ENCODE data around the gene ARHGAP24.
"Not testable (repeated sequence)": the region's sequence is repeated elsewhere in the genome, so short reads cannot be mapped to it uniquely, and the experiment has no call there.

Gene ARHGAP24

DNA sequence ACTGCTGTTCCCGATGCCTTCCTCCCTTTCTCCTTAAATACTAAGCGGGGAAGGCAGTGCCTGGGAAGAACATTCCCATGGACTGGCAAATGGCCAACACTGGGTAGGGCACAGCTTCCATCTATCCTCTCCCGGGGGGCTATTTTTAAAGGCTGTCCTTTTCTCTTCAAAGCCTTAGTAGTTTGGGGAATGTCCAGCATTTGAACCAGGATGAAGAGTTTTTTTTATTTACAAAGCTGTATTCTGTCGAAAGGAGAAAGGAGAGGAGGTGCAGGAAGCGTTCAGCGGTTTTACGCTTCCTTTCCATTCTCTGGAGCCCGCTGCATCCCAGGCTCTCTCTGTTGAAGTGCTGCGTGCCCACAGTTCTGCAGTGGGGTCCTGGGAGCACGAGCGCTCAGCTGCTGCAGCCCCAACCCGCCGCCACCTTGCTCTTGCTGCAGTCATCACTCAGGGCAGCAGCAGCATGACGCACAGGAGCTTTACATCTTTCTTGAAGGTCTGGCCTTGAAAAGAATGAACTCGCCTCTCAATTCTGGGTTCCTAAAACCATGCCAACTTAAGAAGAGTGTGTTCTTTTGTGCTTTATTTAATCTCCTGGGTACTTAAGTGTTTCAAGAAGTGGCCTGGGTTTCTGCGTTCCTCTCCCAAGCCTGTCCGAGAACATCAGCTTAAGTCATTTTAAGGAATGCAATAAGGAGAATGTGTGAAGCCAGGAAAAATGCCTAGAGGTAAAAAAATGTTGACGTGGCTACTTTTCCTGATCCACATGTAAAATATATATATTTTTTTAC lies 457.7 kb downstream of the ARHGAP24 start:
- no peak for DNase-seq

DNA sequence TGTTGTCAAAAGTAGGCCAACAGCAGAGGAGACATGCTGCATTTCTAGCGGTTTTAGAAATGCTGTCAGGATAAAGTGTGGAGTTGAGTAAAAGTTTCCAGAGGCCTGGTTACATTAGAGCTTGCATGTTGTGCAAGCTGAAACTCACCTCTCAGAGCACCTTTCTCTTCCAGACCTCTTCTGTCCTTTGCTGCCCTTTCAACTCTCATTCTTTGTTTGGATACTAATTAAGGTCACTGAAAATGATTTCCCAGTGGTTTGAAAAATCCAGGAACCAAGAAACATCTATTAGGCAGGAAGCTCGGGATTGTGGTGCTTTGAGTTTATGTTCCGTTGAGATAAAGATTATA lies 458.3 kb downstream of the ARHGAP24 start:
- DNase-seq: no peak

GRCh38 chr4:85937507-85937906 lies 462.6 kb downstream of the ARHGAP24 start:
- no peak for DNase-seq

DNA sequence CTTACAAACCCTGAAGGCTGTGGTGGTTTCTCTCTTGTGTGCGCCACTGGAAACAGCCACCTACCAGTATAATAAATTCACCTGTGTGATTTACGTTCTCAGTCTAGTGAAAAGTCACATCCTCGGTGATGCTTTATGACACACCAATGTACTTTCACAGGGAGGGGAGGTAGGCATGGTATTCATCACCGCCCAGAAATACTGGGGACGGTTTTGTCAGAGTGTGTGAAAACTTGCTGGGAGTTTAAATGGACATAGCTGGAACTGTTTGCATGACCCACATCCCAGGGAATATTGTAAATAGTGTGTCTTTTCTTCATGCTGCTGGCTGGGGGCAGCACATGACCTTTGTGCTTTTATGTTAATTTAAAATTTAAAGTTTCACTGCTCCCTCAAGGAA lies 463.1 kb downstream of the ARHGAP24 start:
- DNase-seq: no peak

DNA sequence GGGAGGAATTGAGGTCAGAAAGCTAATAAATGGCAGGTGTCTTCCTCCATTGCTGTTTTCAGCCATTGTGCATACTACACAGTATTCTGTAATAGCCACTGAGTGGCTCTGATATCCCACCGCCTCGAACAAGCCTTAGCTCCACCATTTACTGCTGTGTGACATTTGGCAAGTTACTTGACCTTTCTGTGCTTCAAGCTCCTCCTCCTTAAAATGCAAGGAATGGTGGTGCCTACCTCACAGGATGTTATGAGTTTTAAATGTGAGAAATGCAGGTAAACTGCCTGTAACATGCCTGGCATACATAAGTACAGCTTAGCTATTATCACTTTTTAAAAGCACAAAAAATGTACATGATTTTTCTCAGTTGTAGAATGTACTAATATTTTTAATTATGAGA lies 464.0 kb downstream of the ARHGAP24 start:
- no peak for DNase-seq

DNA sequence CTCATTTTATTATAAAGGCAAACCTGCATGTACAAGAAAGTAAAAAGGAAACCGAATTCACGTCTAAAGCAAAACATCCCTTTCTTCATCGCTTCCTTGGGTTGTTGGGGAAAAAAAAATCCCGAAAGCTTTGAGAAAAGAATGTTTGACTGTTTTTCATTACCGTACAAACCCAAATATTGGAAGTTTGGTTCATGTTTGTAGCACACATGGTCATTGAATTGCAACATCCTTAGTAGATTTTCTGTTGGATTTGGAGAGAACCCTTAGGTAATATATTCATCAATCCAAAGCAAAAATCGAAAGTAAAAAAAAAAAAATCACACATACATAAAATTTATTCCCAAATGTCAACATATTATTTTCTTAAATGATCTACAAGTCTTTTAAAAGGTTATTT lies 464.6 kb downstream of the ARHGAP24 start:
- DNase-seq: no peak

GRCh38 chr4:85940151-85940550 lies 465.2 kb downstream of the ARHGAP24 start:
- DNase-seq: no peak

DNA sequence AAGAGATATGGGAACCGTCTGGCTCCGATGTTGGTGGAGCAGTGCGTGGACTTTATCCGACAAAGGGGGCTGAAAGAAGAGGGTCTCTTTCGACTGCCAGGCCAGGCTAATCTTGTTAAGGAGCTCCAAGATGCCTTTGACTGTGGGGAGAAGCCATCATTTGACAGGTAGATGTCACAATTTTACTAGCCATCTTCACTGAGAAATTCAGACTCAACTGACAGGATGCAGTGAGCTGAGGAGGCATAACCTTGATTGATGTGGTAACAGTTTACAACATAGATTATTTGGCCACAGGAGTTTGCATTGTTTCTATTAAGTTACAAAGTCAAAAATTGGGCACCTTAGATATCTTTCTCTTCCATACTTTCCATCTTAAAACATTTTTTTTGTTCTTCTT lies 467.2 kb downstream of the ARHGAP24 start:
- DNase-seq: no peak

- no peak for DNase-seq
Measured at GRCh38 chr4:85946821-85947220, 471.9 kb downstream of the ARHGAP24 start.

DNA sequence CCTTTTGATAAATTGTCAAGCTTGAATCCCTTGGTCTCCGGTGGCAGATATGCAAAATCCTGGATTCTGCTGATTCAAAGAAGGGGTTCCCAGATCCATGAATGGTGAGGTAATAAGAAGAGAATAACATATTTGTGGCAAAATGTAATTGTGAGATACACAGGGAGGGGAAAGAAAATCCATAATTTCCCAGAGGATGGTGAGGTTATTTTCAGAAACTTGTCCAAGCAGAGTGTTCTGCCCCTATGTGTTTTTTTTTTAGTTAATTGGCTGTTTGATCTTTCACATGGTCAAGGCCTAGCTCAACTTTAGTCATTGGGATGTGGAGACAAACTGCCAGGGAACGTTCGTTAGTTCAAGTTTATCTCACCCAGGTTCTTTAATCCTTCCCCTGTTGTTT lies 476.1 kb downstream of the ARHGAP24 start:
- DNase-seq: no peak

GRCh38 chr4:85952528-85952927 lies 477.6 kb downstream of the ARHGAP24 start:
- no peak for DNase-seq

DNA sequence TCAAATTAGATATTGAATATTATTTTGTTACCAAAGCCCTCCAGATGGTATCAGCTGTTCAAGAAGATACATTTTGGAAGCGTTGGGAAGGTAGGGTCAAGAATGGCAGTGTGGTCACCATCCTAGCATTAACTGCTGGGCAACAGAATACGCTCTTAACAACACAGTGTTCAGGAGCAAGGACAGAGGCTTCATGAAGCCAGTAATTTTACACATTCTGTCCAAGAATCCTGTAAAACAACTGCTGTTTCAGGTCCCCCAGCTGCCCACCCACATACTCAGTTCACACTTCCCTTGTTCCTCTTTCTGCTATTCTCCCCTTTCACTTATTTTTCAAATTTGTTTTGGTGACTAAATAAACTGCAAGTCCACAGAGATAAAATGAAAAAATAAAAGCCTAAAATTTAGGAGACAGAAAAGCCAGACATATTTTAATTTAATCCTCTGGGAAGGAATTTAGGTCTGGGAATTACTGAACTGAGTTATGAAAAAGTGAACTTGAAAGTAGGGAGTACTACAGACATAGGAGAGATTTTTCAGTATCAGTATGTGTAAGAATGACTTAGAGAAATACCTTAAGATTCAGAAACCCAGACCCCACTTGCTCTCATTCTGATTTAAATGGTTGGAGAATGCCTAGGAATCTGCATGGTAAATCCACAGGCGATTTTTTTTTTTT lies 478.2 kb downstream of the ARHGAP24 start:
- DNase-seq: no peak

GRCh38 chr4:85953651-85954018 lies 478.7 kb downstream of the ARHGAP24 start:
- no peak for DNase-seq

- no peak for DNase-seq
Measured at GRCh38 chr4:85955620-85956292, 480.8 kb downstream of the ARHGAP24 start.

GRCh38 chr4:85956293-85956945 lies 481.5 kb downstream of the ARHGAP24 start:
- DNase-seq: no peak

- no peak for DNase-seq
Measured at GRCh38 chr4:85961887-85962286, 486.9 kb downstream of the ARHGAP24 start.

DNA sequence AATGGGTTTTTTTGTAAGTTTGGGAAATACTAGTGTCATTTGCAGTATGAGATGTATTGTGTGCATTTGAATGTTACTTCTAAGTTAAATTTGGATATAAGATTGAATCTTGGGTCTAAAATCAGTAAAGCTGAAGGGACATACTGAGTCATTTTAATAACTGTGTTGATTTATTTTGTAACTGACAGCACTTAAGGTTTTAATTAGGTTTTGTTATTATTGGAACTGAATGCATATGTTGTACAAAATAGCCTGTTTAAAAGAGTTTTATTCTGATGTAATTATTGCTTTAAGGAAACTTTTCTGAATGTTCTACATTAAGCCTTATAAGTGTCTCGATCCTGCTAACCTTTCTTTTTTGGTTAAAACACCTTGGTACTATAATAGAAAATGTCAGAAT lies 488.3 kb downstream of the ARHGAP24 start:
- no peak for DNase-seq

- no peak for DNase-seq
Measured at GRCh38 chr4:85964298-85964697, 489.3 kb downstream of the ARHGAP24 start.

DNA sequence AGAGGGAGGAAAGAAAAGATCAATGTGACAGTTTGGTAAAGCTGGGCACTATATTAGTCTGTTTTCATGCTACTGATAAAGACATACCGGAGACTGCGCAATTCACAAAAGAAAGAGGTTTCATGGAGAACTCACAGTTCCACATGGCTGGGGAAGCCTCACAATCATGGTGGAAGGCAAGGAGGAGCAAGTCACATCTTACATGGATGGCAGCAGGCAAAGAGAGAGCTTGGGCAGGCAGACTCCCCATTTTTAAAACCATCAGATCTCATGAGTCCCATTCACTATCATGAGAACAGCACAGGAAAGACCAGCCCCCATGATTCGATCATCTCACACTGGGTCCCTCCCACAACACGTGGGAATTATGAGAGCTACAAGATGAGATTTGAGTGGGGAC lies 490.1 kb downstream of the ARHGAP24 start:
- not testable (repeated sequence) for DNase-seq

GRCh38 chr4:85965529-85965928 lies 490.6 kb downstream of the ARHGAP24 start:
- no peak for DNase-seq

- no peak for DNase-seq
Measured at GRCh38 chr4:85966373-85966772, 491.4 kb downstream of the ARHGAP24 start.

GRCh38 chr4:85967872-85968271 lies 492.9 kb downstream of the ARHGAP24 start:
- no peak for DNase-seq

DNA sequence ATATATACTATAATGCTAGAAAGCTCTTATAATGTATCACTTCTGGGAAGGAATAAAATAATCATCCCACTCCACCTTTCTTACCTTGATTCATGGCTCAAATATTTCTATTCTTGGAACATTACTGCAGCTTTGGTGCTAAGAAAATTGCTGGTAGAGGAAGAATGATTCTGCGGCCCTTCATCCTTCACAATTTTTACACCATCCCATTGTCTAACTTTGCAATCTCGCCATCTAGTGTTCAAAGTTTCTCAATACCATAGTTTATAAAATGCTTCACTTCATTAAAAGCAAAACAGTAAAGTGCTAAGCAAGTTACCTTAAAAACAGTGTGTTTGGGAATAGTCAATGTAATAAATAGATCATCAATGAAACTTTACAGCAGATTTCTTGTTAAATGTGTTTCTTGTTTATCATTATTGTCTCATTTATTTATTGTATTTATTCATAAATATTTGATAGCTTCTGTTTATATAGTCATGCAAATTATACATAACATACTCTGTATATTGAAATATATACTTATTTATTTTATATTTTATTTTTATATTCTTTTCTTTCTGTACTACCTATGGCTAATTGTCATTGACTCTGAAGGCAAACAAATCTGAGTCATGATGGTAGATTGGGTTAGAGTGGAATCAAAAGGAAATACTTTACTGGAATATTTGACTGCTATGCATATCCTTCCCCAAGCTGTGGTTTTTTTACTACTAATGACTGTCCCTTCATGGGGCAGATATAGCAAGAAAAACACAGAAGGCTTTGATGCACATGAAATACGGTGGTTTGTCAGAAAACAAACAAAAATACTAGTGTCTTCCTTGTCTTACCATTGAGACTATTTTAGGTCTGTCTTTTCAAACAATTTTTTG lies 494.2 kb downstream of the ARHGAP24 start:
- no peak for DNase-seq

Data from activated T-cell treated with anti-CD3 and anti-CD28 coated beads, Interleukin-2, amount 50 U/mL, for 1 hour (primary cell).